HUES48 (cell line): ENCODE data around the gene CHCHD3.

Source experiments
- H3K27ac ChIP-seq: one replicate; pipeline ENCODE4 v1.7.0; 2013; ENCODE audit warnings: low read depth, low read length, inconsistent platforms
- H3K27me3 ChIP-seq: 2 replicates; pipeline ENCODE4 v1.6.1; 2013; ENCODE audit warnings: mild to moderate bottlenecking, low read length; ENCODE audit not compliant: control insufficient read depth, insufficient read depth
- H3K36me3 ChIP-seq: 2 replicates; pipeline ENCODE4 v1.6.1; 2013; ENCODE audit warnings: low read length; ENCODE audit not compliant: control insufficient read depth, insufficient read depth
- H3K4me1 ChIP-seq: 2 replicates; pipeline ENCODE4 v1.6.1; 2013; ENCODE audit warnings: mild to moderate bottlenecking, low read length; ENCODE audit not compliant: control insufficient read depth, insufficient read depth
- H3K4me3 ChIP-seq: 2 replicates; pipeline ENCODE4 v1.5.1; 2013; ENCODE audit warnings: mild to moderate bottlenecking, low read depth, low read length
- H3K9ac ChIP-seq: 2 replicates; pipeline ENCODE4 v1.6.1; 2013; ENCODE audit warnings: mild to moderate bottlenecking, low read depth, low read length, moderate library complexity
- H3K9me3 ChIP-seq: 2 replicates; pipeline ENCODE4 v1.6.1; 2013; ENCODE audit warnings: low read length; ENCODE audit not compliant: control insufficient read depth, insufficient read depth

The CHCHD3 gene

GRCh38 chr7:132881317-132881716 is 200.6 kb downstream of the CHCHD3 start:
- Histone ChIP-seq H3K9ac (no peak overlapping the region), H3K36me3 (peaks cover 12% of the 10 kb centered on the region; the same call in 1 of the 2 replicates), H3K4me1 (peaks cover 30% of the 10 kb centered on the region), H3K4me3 (no peak overlapping the region), H3K9me3 (no peaks in the 10 kb centered on the region), H3K27me3 (no peaks in the 10 kb centered on the region), H3K27ac (no peak overlapping the region)

DNA sequence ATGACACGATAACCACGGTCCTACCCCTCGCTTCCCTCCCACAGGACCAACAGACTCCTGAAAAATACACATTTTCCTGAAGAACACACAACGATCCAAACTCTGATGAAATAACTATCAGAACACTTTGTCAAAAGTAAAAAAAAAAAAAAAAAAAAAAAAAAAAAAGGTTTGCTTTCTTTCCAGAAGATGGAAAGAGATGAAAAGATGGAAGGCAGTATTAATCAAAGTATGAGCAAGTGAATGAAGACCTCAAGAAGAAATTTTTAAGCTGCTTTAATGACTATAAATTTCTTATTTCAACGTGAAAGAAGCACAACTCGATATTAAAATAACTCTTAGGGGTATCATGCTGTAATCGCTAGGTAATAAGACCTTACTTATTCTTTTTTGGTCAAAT is 202.3 kb downstream of the CHCHD3 start:
- no peaks in the 10 kb centered on the region for H3K9me3 ChIP-seq
- no peak overlapping the region for H3K4me3 ChIP-seq

DNA sequence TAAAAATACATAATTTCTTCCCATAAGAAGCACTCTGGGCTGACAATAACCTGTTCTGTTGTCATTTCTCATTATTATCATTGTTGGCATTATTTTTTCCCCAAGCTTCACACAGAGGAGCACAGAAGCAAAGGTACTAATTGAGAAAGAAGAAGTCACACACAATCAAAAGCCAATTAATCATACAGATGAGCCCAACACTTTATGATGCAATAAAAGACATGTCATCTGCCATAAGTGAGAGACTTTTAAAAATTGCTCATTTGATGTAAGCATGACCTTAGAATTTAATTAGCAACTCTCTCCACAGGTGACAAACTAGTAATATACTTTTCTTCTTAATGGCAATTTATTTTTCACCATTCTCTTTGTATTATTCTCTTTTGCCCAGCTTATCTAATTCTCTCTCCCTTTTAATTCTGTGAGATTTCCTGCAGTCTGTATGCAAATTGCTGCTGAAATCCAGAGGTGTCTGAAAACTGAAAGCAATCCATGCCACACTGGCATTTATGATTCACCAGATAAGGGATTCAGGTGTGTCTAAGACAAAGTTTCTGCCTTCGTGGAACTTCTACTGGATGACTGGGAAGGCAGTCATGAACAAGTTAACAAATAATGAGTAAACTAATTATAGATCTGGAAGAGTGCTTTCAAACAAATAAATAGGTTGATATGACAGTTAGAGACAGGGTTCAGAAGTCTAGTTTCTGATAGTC is 203.5 kb downstream of the CHCHD3 start:
- no peaks in the 10 kb centered on the region for H3K27me3 ChIP-seq
- H3K9ac ChIP-seq = no peak overlapping the region
- H3K4me1 ChIP-seq = peaks cover 33% of the 10 kb centered on the region
- no peaks in the 10 kb centered on the region for H3K36me3 ChIP-seq
- no peaks in the 10 kb centered on the region for H3K9me3 ChIP-seq
- no peak overlapping the region for H3K27ac ChIP-seq
- no peak overlapping the region for H3K4me3 ChIP-seq

More for the DNA sequence above, 202.3 kb downstream of the CHCHD3 start:
- Histone ChIP-seq H3K36me3 (peaks cover 5% of the 10 kb centered on the region; the same call in 1 of the 2 replicates), H3K9ac (no peak overlapping the region), H3K27ac (no peak overlapping the region), H3K27me3 (no peaks in the 10 kb centered on the region), H3K4me1 (peaks cover 33% of the 10 kb centered on the region)

DNA sequence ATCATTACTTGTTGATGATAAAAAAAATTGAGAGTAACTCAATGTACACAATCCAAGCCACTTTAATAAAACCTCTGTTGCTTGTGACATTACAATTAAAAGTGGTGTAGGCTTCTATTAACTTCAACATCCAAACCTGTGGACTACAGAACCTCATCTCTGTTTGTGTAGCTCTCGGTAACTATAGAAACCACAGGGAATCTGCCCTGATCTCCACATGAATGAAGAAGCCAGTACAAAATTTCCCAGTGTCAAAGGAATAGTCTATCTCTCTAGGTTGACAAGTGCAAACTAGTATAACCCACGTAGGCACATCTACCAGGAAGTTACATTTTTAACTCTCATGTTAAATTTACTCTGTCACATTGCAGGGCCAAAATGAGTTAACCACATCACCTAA is 204.3 kb downstream of the CHCHD3 start:
- H3K27ac ChIP-seq = no peak overlapping the region
- no peaks in the 10 kb centered on the region for H3K36me3 ChIP-seq
- no peaks in the 10 kb centered on the region for H3K27me3 ChIP-seq
- peaks cover 33% of the 10 kb centered on the region for H3K4me1 ChIP-seq
- no peak overlapping the region for H3K9ac ChIP-seq
- H3K4me3 ChIP-seq = no peak overlapping the region
- H3K9me3 ChIP-seq = no peaks in the 10 kb centered on the region

- H3K36me3 ChIP-seq = no peaks in the 10 kb centered on the region
- no peak overlapping the region for H3K9ac ChIP-seq
- no peaks in the 10 kb centered on the region for H3K9me3 ChIP-seq
- peaks cover 33% of the 10 kb centered on the region for H3K4me1 ChIP-seq
- no peaks in the 10 kb centered on the region for H3K27me3 ChIP-seq
- no peak overlapping the region for H3K4me3 ChIP-seq
- no peak overlapping the region for H3K27ac ChIP-seq
Observed at GRCh38 chr7:132876576-132876975, 205.3 kb downstream of the CHCHD3 start.

GRCh38 chr7:132872034-132872433 is 209.9 kb downstream of the CHCHD3 start:
- peaks cover 8% of the 10 kb centered on the region for H3K4me1 ChIP-seq
- H3K27me3 ChIP-seq = no peaks in the 10 kb centered on the region
- H3K36me3 ChIP-seq = no peaks in the 10 kb centered on the region
- no peaks in the 10 kb centered on the region for H3K9me3 ChIP-seq
- no peak overlapping the region for H3K4me3 ChIP-seq
- H3K9ac ChIP-seq = no peak overlapping the region
- H3K27ac ChIP-seq = no peak overlapping the region

DNA sequence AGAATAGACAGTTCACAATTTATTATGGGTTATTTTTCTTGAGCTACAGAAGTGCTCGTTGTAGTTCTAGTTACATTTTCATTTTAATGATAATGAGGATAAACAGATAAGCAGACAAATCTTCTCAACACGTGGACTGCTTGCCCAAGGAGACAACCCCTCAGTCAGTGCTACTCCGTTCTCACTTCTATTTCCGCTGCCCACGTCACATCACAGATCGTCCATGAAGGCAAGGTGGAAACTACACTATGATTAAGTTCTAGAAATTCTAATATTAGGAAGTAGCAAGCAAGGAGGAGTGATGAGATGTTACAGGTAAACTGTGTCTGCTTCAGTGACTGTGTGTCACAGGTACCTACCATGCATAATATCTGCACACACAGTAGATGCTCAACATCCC is 210.5 kb downstream of the CHCHD3 start:
- no peak overlapping the region for H3K9ac ChIP-seq
- no peak overlapping the region for H3K27ac ChIP-seq
- H3K4me3 ChIP-seq = no peak overlapping the region
- peaks cover 3% of the 10 kb centered on the region; the same call in 1 of the 2 replicates for H3K4me1 ChIP-seq
- H3K27me3 ChIP-seq = no peaks in the 10 kb centered on the region
- no peaks in the 10 kb centered on the region for H3K9me3 ChIP-seq
- H3K36me3 ChIP-seq = no peaks in the 10 kb centered on the region

GRCh38 chr7:132869166-132869861 is 212.6 kb downstream of the CHCHD3 start:
- H3K9ac ChIP-seq = no peak overlapping the region
- H3K27ac ChIP-seq = no peak overlapping the region
- no peak overlapping the region for H3K4me3 ChIP-seq
- no peaks in the 10 kb centered on the region for H3K36me3 ChIP-seq
- H3K9me3 ChIP-seq = no peaks in the 10 kb centered on the region
- no peaks in the 10 kb centered on the region for H3K27me3 ChIP-seq
- H3K4me1 ChIP-seq = no peaks in the 10 kb centered on the region

DNA sequence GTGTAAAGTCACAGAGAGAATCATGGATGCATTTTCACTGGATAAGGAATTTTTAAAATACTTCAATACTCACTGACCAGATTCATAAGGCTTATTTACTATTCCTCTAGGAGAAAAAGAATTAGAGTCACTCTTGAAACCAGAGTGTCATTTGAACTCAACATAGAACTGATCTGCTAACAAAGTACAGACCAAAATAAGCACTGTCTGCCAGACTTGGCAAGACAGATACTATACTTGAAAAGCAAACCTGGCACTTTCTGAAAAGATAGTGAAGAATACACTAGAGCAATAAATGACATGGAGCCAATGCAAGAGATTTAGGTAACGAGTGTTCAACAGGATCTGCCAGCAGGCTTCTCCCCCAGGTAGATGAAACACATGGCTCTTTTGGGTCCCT is 215.3 kb downstream of the CHCHD3 start:
- Histone ChIP-seq H3K27me3 (no peaks in the 10 kb centered on the region), H3K9me3 (no peaks in the 10 kb centered on the region), H3K36me3 (no peaks in the 10 kb centered on the region), H3K9ac (no peak overlapping the region), H3K27ac (no peak overlapping the region), H3K4me3 (no peak overlapping the region), H3K4me1 (no peaks in the 10 kb centered on the region)

GRCh38 chr7:132866144-132866531 is 215.8 kb downstream of the CHCHD3 start:
- Histone ChIP-seq H3K4me1 (no peaks in the 10 kb centered on the region), H3K27ac (no peak overlapping the region), H3K4me3 (no peak overlapping the region), H3K36me3 (no peaks in the 10 kb centered on the region), H3K9ac (no peak overlapping the region), H3K9me3 (no peaks in the 10 kb centered on the region), H3K27me3 (no peaks in the 10 kb centered on the region)

DNA sequence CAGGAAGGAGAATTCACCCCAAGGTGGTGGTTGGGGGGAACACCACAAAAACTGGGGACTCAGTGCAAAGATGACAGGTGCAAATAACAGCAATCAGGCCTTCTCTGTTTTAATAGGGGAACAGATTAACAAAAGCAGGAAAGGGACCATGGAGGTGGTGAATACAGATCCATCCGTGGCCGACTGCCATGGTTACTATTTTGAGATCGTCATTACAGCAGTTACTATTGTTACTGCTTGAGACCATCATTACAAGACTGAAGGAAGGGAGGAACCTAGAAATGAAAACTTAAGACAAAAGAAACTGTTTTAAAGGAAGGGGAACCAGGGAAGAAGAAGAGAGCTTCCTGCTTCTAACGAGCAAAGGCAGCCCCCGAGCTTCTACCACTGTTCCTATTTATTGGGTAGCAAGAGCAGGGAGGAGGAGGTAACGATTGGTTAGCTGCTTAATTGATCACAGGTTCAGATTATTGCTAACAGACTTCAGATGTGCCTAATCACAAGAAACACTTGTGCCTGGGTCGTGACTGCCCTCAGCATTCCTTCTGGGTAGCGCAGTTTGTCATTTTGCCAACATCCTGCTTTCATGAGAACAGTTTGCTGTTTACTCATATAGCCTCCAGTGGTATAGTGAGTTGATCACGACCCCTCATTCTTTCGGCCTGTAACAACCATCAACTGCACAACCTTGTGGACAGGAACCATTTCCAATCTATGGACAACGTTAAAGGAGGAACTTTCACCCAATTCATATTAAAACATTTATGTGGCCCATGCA is 216.3 kb downstream of the CHCHD3 start:
- H3K4me3 ChIP-seq = no peak overlapping the region
- H3K27me3 ChIP-seq = no peaks in the 10 kb centered on the region
- no peaks in the 10 kb centered on the region for H3K36me3 ChIP-seq
- no peaks in the 10 kb centered on the region for H3K4me1 ChIP-seq
- no peaks in the 10 kb centered on the region for H3K9me3 ChIP-seq
- no peak overlapping the region for H3K9ac ChIP-seq
- H3K27ac ChIP-seq = no peak overlapping the region
